Fibroblast of peridontal ligament (primary cell): ENCODE results near the gene ZNF202.
"Not testable (repeated sequence)": the region's sequence is repeated elsewhere in the genome, so short reads cannot be mapped to it uniquely, and the experiment has no call there.

Experiments
- DNase-seq: peaks from one replicate; pipeline ENCODE4 v3.0.0-alpha.2; 2010; ENCODE audit errors: extremely low read depth

Gene ZNF202

DNA sequence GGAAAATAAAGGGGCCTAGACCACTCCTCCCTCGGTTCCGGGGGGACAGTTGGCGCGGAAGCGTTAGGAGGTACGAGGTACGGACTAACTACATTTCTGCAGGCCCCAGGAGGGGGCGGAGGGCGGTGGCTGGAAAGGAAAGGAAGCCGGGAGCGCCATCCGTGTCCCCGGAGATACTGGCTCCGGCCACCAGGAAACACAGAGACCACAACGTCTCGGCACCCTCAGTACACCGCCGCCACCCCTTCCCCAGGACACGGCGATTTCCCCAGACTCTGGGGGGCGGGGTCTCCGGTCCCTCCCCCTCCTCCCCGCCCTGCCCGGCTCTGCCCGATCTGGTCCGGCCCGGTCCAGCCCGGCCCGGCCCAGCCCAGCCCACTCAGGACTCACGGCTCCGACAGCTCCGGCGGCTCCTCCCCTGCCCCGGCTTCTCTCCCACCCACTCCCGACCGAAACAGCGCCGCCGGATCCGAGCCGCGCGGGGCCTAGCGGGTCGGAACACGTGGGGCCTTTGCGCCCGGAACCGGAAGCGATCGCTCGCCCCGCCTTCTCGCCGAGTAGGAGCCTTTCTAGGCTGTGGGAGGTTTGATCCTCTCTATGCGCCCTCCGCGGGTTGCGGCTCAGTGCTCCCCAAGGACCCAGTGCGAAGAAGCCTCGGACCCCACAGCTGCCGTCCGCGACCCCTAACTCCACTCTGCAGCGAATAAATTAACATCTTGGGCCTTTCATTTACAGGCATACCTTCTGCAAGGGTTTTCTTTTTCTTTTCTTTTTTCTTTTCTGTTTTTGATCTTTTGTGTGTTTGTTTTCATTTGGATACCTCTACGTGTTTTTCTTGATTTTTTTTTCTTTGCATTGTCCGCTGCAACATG is at the start of gene ZNF202:
TSS of gene ZNF202 (minus strand) at position 502 of the 872 bp plus-strand sequence. CDS start 10,772 bp downstream, outside the sequence.
- peak; percentile 86 for DNase-seq

DNA sequence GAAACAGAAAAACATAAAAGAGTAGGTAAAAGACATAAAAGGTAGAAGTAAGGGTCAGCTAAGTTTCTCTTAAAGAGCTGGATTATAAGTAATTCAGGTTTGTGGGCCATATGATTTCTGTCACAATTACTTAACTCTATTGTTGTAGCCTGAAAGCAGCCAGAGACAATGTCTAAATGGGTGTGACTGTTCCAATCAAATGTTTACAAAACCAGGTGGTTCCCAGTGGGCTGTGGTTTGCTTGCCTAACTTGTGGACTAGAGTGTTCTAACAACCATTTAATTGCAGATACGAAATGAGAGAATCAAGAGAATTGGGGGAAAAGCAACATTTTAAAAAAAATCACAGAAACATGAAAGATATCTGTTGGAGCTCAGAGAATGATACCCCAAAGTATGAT is 42.1 kb upstream of the ZNF202 start:
- DNase-seq, result no peak

DNA sequence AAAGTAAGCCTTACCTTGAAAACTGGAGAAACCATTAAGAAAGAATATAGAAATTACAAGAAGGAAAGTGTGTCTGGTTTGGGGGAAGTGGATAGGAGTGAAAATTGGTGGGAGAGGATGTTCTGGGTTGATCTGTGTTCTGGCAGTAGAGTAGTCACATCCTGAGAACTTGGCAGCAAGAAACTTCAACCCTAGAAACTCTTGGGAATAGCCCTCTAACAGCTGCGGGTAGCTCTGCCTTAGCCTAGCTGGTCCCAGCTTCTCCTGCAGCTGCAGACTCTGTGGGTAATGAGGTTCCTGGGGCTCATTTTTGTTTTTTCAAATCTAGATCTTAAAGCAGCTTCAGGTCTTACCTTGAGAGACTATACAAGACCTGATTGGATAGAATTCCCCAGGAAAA is 37.1 kb upstream of the ZNF202 start:
- no peak for DNase-seq

DNA sequence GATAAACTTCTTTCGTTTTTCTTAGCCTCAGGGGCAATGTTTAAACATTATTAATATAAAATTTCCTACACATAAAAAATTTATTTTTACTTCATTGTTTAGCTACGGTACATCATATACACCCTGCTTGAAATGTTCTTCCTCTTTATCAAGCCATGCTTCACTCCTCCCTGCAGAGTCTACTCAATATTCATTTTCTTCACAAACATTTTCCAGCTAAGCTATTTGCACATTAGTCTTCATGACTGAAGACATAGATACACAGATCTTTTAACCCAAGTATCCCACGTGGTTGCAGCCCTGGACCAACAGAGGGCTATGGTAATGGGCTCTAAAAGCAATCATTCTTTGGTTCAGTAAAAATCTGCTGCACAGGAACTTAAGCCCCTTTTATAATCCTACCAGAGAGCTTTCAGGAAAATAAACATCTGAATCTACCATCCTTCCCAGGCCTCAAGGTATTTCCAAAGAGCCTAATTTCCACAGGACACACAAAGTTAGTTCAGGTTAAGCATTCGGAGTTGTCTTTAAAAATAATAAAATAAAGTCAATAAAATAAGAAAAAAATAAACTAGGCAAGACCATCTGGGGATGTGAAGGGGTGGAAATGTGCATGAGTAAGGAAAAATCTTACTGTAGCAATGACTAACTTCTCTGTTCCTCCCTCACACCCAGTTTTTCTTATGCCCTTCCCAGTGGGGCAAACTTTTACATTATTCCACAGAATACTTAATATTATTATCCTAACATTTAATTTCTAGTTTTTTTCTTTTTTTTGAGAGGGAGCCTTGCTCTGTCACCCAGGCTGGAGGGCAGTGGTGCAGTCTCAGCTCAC is 34.5 kb upstream of the ZNF202 start:
- DNase-seq, result no peak

DNA sequence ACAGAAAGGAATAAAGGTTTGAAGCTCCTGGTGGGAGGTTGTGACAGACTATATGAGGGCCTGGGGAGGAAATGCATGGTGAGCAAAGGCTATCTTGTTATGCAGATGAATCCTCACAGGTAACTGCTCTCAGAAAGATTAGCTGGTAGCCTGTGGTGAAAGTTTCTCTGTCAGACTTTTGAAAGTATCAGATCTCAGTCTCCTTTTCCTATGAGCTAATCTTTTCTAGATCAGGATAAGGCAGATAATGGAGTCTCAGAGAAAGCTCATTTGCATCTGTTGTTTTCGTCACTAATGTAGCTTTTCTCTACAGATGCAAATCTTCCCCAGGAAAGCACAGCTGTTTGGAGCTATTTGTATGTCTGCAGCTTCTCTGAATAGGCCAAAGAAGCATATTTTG is 33.8 kb upstream of the ZNF202 start:
- no peak for DNase-seq

DNA sequence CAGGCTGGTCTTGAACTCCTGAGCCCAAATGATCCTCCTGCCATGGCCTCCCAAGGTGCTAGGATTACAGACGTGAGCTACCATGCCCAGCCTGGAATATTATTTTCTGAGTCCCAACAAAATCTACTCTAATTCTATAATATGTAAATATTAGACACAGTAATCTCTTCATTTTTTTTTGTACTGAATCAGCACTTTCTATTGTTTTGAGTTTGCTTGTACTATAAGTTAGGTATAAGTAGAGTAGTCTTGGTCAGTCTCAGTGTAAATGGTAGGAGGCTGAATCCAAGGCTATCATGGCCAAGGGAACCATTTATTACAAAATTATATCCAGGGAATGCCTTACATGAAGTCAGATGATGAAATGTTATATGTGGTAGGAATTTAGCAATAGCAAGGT is 32.5 kb upstream of the ZNF202 start:
- no peak for DNase-seq

DNA sequence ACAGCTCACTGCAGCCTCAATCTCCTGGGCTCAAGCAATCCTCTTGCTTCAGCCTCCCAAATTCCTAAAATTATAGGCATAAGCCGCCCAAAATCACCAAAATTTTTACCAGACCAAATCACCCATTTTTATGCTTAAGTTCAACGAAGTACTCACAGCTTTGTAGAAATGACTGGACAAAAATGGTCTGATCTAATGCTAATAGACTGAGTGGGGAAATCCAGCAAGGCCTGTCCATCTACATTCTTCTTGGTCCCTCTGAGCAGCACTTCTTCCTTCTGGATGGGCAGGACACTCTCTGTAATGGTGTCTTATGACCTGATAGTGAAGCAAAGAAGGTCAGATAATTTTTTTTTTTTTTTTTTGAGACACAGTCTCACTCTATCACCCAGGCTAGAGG is 31.6 kb upstream of the ZNF202 start:
- no peak for DNase-seq

DNA sequence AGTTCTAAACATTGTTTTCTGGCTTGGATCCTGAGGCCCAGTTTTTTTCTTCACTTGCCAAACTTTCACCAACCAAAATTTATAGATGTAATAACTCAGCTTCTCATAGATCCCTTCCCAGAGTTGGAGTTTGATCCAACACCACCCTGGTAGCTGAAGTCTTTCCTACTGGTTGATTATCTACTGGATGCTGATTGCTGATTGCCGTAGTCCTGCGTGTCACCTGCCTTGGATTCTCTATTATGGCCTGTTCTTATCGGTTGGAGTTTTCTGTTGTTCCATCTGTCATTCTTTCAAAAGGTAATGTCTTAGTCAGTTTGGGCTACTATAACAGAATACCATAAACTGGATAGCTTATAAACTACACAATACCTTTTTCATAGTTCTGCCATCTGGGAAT is 30.2 kb upstream of the ZNF202 start:
- no peak for DNase-seq

DNA sequence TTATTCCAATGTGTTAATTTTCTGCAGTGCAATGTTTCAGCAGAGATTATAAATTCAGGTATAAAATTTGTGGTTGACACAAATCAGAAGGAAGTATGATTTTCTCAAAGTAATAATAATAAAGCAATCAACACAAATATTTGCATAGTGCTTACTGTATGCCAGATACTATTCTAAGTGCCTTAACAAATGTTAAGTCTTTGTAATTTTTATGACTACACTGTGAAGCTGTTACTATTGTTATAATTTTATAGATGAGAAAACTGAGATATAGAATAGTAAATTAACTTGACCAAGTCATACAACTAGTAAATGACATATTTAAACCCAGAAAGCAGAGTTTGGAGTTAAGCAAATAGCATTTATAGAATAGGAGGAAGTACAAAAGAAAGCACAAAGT is 29.3 kb upstream of the ZNF202 start:
- no peak for DNase-seq

DNA sequence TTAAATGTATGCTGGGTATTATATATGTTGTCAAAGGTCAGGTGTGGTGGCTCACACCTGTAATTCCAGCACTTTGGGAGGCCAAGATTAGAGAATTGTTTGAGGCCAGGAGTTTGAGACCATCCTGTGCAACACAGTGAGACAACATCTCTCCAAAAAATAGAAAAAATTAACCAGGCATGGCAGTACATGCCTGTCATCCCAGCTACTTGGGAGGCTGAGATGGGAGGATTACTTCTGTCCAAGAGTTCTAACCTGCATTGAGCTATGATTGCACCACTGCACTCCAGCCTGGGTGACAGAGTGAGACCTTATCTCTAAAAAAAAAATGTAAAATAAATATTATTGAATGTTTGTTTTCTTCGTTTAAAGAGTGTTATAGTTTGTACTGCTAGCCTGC is 24.1 kb upstream of the ZNF202 start:
- DNase-seq, result no peak

DNA sequence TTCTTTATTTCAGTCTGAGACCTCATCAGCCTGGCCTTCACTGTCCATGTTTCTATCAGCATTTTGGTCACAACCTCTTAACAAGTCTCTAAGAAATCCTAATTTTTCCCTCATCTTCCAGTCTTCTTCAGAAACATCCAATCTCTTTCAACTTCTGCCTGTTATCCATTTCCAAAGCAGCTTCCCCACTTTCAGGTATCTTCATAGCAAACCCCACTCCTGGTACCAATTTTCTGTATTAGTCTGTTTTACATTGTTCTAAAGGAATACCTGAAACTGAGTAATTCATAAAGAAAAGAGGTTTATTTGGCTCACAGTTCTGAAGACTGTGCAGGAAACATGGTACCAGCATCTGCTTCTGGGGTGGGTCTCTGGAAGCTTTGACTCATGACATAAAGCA is 21.0 kb upstream of the ZNF202 start:
- DNase-seq, result no peak

DNA sequence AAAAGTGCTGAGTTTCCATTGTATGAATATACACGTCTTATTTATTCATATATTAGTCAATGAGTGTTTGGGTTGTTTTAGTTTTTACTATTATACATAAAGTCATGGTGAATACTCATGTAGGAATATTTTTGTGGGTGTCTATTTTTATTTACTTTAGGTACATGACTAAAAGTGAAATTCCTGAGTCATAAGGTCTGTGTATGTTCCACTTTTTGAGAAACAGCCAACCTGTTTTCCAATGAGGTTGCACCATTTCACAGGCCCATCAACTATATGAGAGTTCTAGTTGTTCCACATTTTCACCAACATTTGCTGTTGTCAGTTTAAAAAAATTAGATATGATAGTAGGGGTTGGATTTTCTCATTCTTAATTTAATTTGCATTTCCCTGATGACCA is 19.4 kb upstream of the ZNF202 start:
- no peak for DNase-seq

DNA sequence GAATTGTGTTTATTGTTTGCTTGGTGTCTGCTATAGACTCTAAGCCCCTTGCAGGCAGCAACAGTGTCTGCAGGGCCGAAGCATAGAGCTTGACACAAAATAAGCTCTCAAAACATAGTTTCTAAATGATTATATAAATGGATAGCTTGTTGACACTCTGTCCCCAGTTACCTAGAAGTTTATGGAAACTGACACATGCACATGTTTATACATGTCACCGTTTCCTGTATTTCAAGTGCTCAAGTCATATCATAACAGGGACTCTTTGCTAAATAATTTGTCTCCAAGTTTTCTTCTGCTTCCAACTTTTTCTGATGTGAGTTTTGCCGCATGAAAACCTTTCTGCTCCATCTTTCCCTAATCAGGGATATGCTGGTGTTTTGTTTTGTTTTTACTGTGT is 16.5 kb upstream of the ZNF202 start:
- DNase-seq, result no peak

DNA sequence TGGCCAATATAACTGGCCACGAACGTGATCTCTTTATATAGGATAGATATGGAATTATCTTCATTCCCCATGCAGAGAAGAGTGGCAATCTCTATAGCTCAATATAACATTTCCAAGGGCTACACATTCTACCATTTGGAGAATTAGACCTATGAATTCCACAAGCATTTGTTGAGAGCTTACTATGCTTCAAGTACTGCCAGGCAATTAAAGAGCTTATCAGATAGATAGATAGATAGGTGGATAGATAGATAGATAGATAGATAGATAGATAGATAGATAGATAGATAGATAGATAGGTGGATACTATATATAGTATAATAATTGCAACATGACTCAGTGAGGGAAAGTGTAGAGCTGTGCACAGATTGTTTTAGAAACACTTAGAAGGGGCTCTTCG is 14.4 kb upstream of the ZNF202 start:
- no peak for DNase-seq

DNA sequence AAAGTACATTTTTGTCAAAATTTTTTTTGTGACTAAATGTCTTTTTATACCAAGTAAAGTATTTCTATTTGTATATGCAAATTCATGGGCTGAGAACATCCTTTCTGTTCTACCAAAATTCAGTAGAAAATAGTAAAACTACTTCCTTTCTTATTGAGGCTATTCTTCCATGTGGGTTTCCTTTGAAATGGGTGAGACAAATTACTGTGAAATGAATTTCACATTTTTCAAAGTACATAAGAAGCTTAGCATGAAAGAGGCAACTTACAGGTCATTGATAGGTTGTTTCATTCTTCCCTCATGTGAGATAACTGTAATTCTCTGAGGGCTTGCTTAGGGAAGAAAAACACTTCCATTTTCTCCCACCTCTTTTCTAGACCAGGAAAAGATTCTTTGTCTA is 13.9 kb upstream of the ZNF202 start:
- no peak for DNase-seq

DNA sequence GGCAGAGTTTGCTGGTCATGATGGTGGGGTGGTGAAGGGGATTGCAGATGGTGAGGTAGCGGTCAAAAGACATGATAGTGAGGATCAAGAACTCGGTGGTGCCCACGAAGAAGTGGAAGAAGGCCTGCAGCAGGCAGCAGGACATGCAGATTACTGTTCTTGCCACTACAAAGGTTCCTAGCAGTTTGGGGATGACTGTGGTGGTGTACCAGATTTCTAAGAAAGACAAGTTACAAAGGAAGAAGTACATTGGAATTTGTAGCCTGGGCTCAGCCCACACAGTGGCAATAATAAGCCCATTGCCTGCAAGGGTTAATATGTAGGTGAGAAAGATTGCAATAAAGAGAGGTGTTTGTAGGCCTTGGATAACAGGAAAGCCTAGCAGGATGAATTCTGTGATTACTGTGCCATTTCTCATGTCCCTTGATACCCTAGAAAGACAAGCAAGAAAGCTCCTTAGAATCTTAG is 12.7 kb upstream of the ZNF202 start, which contains the start of gene OR6X1:
TSS of gene OR6X1 (minus strand) at position 418 of the 468 bp plus-strand sequence. CDS start at position 418, 0 bp downstream.
- no peak for DNase-seq

DNA sequence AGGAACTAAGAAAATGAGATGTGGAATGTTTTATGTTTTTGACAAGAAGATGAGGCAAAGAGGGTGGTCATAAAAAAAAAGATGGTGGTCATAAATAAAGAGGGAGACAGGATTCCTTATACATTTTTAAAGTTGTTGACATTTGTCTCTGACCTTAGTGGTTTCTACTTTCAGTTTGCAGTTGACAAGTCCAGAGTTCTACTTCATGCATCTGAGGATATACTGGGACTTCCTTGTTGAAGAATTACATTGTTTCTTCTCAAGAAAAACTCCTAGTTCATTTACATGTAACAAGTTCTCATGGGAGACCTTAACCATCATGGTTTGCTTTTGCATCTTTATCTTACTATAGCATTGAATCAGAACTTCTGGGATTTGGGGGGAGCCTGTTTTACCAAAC is 11.7 kb upstream of the ZNF202 start:
- DNase-seq, result no peak

DNA sequence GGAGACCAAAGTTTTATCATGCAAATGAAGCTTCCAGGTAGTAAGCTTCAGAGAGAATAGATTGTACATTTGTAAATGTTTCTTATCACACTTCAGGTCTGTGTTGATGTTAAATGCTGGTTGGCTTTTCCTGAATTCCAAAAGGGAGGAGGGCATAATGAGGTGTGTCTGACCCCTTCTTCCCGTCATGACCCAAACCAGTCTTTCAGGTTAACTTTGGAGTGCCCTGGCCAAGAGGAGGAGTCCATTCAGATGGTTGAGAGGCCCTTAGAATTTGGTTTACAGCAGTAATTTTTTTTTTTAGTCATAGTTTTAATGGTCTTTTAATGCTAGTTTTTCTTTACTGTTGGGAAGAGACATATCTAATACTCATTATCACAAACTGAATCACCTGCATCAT is 10.3 kb upstream of the ZNF202 start:
- no peak for DNase-seq

DNA sequence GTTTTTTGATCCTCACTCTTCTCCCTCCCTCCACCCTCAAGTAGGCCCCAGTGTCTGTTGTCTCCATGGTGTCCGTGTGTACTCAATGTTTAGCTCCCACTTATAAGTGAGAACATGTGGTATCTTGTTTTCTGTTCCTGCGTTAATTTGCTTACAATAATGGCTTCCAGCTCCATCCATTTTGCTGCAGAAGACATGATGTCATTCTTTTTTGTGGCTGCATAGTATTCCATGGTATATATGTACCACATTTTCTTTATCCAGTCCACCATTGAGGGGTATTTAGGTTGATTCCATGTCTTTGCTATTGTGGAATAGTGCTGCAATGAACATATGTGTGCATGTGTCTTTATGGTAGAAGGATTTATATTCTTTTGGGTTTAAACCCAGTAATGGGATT is 6.9 kb upstream of the ZNF202 start:
- not testable (repeated sequence) for DNase-seq

DNA sequence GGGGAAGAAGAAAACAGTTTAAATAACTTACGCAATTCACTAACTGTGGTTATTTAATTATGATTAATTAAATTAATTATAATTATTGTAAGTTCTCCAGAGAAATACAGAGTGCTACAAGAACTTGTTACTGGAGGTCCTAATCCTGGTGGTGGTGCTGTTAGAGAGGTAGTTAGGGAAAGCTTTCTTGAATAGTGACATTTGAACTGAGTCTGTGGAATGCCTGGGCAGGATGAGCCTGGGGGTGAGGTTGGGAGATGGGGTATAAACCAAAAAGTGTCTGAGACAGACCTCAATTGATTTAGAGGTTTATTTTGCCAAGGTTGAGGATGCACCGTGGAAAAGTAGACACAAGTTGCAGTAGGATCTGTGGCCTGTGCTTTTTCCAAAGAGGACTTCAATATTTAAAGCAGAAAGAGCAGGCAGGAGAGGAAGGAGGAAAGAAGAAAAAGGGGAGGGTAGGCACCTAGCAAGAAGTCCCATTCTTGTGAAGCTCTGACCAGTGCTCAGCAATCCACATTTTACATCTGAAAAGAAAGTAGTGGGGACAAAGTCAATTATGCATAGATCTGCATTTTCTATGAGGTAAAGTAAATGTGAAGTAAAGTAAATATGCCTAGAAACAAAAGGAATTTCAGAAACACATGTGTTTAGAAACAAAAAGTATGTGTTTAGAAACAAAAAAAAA is 4.4 kb upstream of the ZNF202 start:
- no peak for DNase-seq

DNA sequence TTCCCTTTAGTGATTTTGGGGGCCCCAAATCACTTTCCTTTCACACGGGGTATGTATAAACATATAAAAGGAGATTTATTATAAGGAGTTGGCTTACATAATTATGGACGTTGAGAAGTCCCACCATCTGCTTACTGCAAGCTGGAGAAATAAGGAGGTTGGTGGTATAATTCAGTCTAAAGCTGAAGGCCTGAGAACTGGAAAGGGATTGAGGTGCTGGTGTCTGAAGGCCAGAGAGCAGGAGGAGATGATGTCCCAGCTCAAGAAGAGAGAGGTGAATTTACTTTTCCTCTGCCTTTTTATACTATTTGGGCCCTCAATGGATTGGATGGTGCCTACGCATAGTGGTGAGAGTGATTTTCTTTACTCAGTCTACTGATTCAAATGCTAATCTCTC is 1.3 kb upstream of the ZNF202 start:
- no peak for DNase-seq

DNA sequence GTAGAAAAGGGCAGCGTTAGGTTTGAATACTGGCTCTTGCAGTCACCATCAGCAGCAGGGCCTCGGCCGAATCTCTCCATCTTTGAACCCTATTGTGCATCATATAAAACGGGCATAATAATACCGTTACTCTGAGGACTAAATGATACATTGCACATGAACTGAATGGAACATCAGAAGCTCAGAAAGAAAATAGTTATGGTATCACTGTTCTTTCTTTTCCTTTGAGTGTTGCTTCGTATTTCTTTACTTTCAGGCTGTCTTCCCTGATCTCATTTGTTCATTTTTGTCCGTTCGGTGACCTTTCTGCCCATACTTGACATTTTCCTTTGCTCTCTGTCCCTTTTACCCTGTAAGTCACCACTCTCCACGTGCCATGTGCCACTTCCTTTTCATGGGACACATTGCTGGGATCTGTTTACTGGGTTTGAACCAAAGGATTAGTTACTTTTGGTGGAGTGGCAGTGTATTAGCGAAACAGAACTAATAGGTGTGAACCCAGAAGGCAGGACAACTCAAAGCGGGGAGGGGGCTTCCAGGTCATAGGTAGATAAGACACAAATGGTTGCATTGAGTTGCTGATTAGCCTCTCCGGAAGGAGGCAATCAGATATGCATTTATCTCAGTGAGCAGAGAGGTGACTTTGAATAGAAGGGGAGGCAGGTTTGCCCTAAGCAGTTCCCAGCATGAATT is 717 bp upstream of the ZNF202 start:
- peak; percentile 21 for DNase-seq
